HepG2 (cell line): ENCODE data around the gene ITGAE. TPM values are rescaled to one million over a fixed set of nuclear protein-coding genes. Genes with fewer than 3 reads are reported as not detected.

Experiments
- ATAC-seq: fragments of 200-7000 bp; cut with Tn5 transposase; 3 replicates; pipeline ENCODE4 v1.9.1; 2020; ENCODE audit warnings: mild to moderate bottlenecking, moderate library complexity
- BruUV-seq: library from RNA; stranded (reverse); fragments of 400-500 nt; replicated peaks from 2 replicates; lab custom pipeline; 2021; lab: Mats Ljungman, UMichigan
- CTCF ChIA-PET: fragments of 300-600 bp; formaldehyde crosslinking; extraction: SDS; loops from one replicate; lab custom pipeline; 2021; ENCODE audit warnings: low total read pairs, inconsistent platforms, low intra/inter-chr PET ratio; lab: Yijun Ruan, JAX
- POLR2A ChIA-PET: fragments of 350-600 bp; sonication (Branson Sonifier 250); formaldehyde crosslinking; loops from one replicate; lab custom pipeline; 2020; ENCODE audit warnings: antibody characterized with exemption, inconsistent platforms; lab: Yijun Ruan, JAX
- DNase-seq: peaks from one replicate; pipeline ENCODE4 v3.0.0-alpha.2; 2015; ENCODE audit warnings: low spot score
- FAIRE-seq: peaks from 3 replicates; lab custom pipeline; 2011; peaks lifted over from hg19 to GRCh38; lab: Jason Lieb, UNC
- H2AFZ ChIP-seq: one replicate; pipeline ENCODE4 v1.6.1; 2011; ENCODE audit warnings: low read length, inconsistent platforms
- H3K27ac ChIP-seq: fragments of 300-600 bp; 3 replicates; pipeline ENCODE4 v1.8.0; 2011; ENCODE audit warnings: mixed run types, mild to moderate bottlenecking, mixed read lengths, low read length, inconsistent platforms; ENCODE audit not compliant: insufficient read depth; ENCODE audit errors: extremely low read length
- H3K27me3 ChIP-seq, 2 experiments: fragments of 200-600 bp in 1 of 2; 2 replicates in 1 of 2; 3 replicates in 1 of 2; pipeline versions ENCODE4 v1.6.0 to v1.8.0; 2011; ENCODE audit warnings: low read length in 2 of 2, mild to moderate bottlenecking in 2 of 2, moderate library complexity in 2 of 2, inconsistent platforms in 1 of 2; ENCODE audit not compliant: insufficient read depth in 2 of 2, control insufficient read depth in 1 of 2
- H3K36me3 ChIP-seq, 2 experiments: fragments of 200-600 bp in 1 of 2; replicated peaks in 1 of 2; 2 replicates in 1 of 2; 3 replicates in 1 of 2; pipeline versions ENCODE4 v1.5.1 to v1.8.0; 2011; ENCODE audit warnings: low read length in 2 of 2, inconsistent platforms in 1 of 2; ENCODE audit not compliant: insufficient read depth in 2 of 2, control insufficient read depth in 1 of 2
- H3K4me1 ChIP-seq: 2 replicates; pipeline ENCODE4 v1.5.1; 2012; ENCODE audit warnings: low read length, inconsistent platforms; ENCODE audit not compliant: insufficient read depth
- H3K4me2 ChIP-seq: 2 replicates; pipeline ENCODE4 v1.6.0; 2011; ENCODE audit warnings: low read depth, low read length, inconsistent platforms
- H3K4me3 ChIP-seq, 3 experiments: fragments of 200-600 bp in 1 of 3; sonication (generic), shearing (Covaris generic) in 1 of 3; replicated peaks in 1 of 3; 2 replicates each; pipeline ENCODE4 v1.5.1; 2011 to 2016; ENCODE audit warnings: low read length in 3 of 3, inconsistent platforms in 2 of 3, low read depth in 2 of 3, mild to moderate bottlenecking in 2 of 3, control low read depth in 1 of 3, mixed read lengths in 1 of 3; ENCODE audit not compliant: insufficient read depth in 1 of 3
- H3K79me2 ChIP-seq: one replicate; pipeline ENCODE4 v1.6.1; 2011; ENCODE audit warnings: low read length, inconsistent platforms; ENCODE audit not compliant: insufficient read depth
- H3K9ac ChIP-seq: 2 replicates; pipeline ENCODE4 v1.6.0; 2011; ENCODE audit warnings: mild to moderate bottlenecking, low read depth, low read length, inconsistent platforms; ENCODE audit not compliant: insufficient read depth
- H3K9me3 ChIP-seq: 2 replicates; pipeline ENCODE4 v1.5.1; 2012; ENCODE audit warnings: mild to moderate bottlenecking, low read length
- H4K20me1 ChIP-seq: 2 replicates; pipeline ENCODE4 v1.6.0; 2011; ENCODE audit warnings: inconsistent platforms, mild to moderate bottlenecking, low read length, moderate library complexity; ENCODE audit not compliant: insufficient read depth
- ARID5B ChIP-seq: IDR thresholded peaks from 2 replicates; pipeline ENCODE4 v1.4.0; 2020; ENCODE audit warnings: mild to moderate bottlenecking, missing genetic modification reagents
- BATF2 ChIP-seq: sonication (generic); formaldehyde crosslinking; IDR thresholded peaks from 2 replicates; pipeline ENCODE4 v1.8.0; 2022; ENCODE audit warnings: mild to moderate bottlenecking, missing genetic modification reagents, moderate library complexity
- E2F2 ChIP-seq: sonication (generic); formaldehyde crosslinking; IDR thresholded peaks from 2 replicates; pipeline ENCODE4 v1.4.0; 2020; ENCODE audit warnings: missing genetic modification reagents, borderline replicate concordance
- HNRNPH1 ChIP-seq: fragments of 200-400 bp; formaldehyde crosslinking; optimal IDR thresholded peaks from 2 replicates; pipeline ENCODE3; 2017; ENCODE audit warnings: mild to moderate bottlenecking, low read depth, low read length
- MAFF ChIP-seq: IDR thresholded peaks from 2 replicates; pipeline ENCODE4 v1.6.1; 2011; ENCODE audit warnings: low read depth, low read length, improper control_type of control experiment
- NFE2L2 ChIP-seq: fragments of 150-350 bp; IDR thresholded peaks from 2 replicates; pipeline ENCODE4 v1.6.1; 2014; ENCODE audit warnings: low read length
- PAXIP1 ChIP-seq: sonication (generic); formaldehyde crosslinking; conservative IDR thresholded peaks from 2 replicates; pipeline ENCODE4 v1.4.0; 2020; ENCODE audit warnings: mild to moderate bottlenecking, missing genetic modification reagents, moderate library complexity
- RXRA ChIP-seq: sonication (generic); formaldehyde crosslinking; IDR thresholded peaks from 2 replicates; pipeline ENCODE4 v1.5.1; 2020; ENCODE audit warnings: missing genetic modification reagents
- RXRB ChIP-seq: IDR thresholded peaks from 2 replicates; pipeline ENCODE4 v1.6.1; 2016; ENCODE audit warnings: borderline replicate concordance, missing genetic modification reagents, missing compliant biosample characterization
- SALL1 ChIP-seq: sonication (generic); formaldehyde crosslinking; IDR thresholded peaks from 2 replicates; pipeline ENCODE4 v1.8.0; 2022; ENCODE audit warnings: mild to moderate bottlenecking, missing genetic modification reagents
- ZBTB42 ChIP-seq: sonication (generic); formaldehyde crosslinking; IDR thresholded peaks from 2 replicates; pipeline ENCODE4 v1.5.0; 2020; ENCODE audit warnings: mild to moderate bottlenecking, missing genetic modification reagents
- ZFX ChIP-seq: sonication (generic); formaldehyde crosslinking; IDR thresholded peaks from 2 replicates; pipeline ENCODE4 v1.4.0; 2020; ENCODE audit warnings: mild to moderate bottlenecking, low read depth, missing genetic modification reagents, moderate library complexity
- ZNF30 ChIP-seq: sonication (generic); formaldehyde crosslinking; IDR thresholded peaks from 2 replicates; pipeline ENCODE4 v1.5.0; 2020; ENCODE audit warnings: mild to moderate bottlenecking, missing genetic modification reagents
- ZNF343 ChIP-seq: sonication (generic); formaldehyde crosslinking; IDR thresholded peaks from 2 replicates; pipeline ENCODE4 v1.4.0; 2020; ENCODE audit warnings: mild to moderate bottlenecking, missing genetic modification reagents
- WGBS: methylation state at CpG from one replicate; pipeline ENCODE4 v1.1.6; 2017; ENCODE audit warnings: low lambda C conversion rate; 5-methylcytosine and 5-hydroxymethylcytosine counted together
- in situ Hi-C: cut with HindIII; loops from 2 replicates; pipeline ENCODE4 v1.10.0; 2017; ENCODE audit warnings: low pct_unique_long_range_greater_than_20kb; ENCODE audit not compliant: extremely low pct_ligation_motif_present
- intact Hi-C: fragments of 100-400 bp; cut with micrococcal nuclease; formaldehyde crosslinking; loops from one replicate; pipeline ENCODE4 v1.10.0; 2022; ENCODE audit not compliant: unreplicated experiment
- polyA plus RNA-seq, 8 experiments: library from polyadenylated mRNA; depleted of rRNA in 3 of 8; stranded (reverse) in 7 of 8; unstranded in 1 of 8; fragments of >200 nt; fragmentation: Illumina TruSeq in 4 of 8; extraction: Trizol in 4 of 8; gene quantifications; 2 replicates each; pipeline versions ENCODE4 v1.2.1 to v1.2.3, GENCODE V29; 2011 to 2016; ENCODE audit warnings: low read depth in 4 of 8, missing spikeins in 1 of 8, mixed read lengths in 1 of 8; ENCODE audit not compliant: insufficient read depth in 1 of 8
- total RNA-seq, 5 experiments: library from RNA; depleted of rRNA; stranded (reverse); fragments of >200 nt; fragmentation: Illumina TruSeq; extraction: Trizol; gene quantifications; 2 replicates each; pipeline ENCODE4 v1.2.3, GENCODE V29; 2016; ENCODE audit warnings: low read depth in 1 of 5

Gene ITGAE
- total and polyA plus RNA-seq, 2 of the 13 experiments (the other 11 are each of a cell fraction or from before 2014, with no cell fraction given): 42.3 to 49.0 TPM

- no peak overlapping the region for H3K27ac ChIP-seq
- CTCF ChIA-PET: no interaction called here
- no TSS peak for BruUV-seq
- TF ChIP-seq ZNF30 (CRISPR knock-in tag) (no peak), SALL1 (CRISPR knock-in tag) (peak; percentile 49; the same call in 1 of the 2 replicates), ARID5B (CRISPR knock-in tag) (0 out of 2 replicates have a peak, but pooled peaks have one; percentile 15), HNRNPH1 (no peak), RXRA (CRISPR knock-in tag) (peak; percentile 79), E2F2 (no peak), ZBTB42 (CRISPR knock-in tag) (no peak), PAXIP1 (0 out of 2 replicates have a peak, but pooled peaks have one; percentile 20), BATF2 (CRISPR knock-in tag) (no peak), NFE2L2 (no peak), ZFX (CRISPR knock-in tag) (peak; percentile 45; the same call in 1 of the 2 replicates), ZNF343 (CRISPR knock-in tag) (no peak), RXRB (CRISPR knock-in tag) (peak; percentile 62; the same call in 1 of the 2 replicates), MAFF (no peak)
These were observed 53.2 kb downstream of the ITGAE start for GRCh38 chr17:3747805-3748204.

More at GRCh38 chr17:3747805-3748204, 53.2 kb downstream of the ITGAE start:
- H2AFZ ChIP-seq: no peak overlapping the region
- peak; percentile 81 for ATAC-seq
- POLR2A ChIA-PET: interaction anchor here (0.6 to 1.6 kb wide), 2 partner anchors 9 to 55 kb away, joined by 3 to 4 read pairs; no protein-coding TSS in a partner anchor
- H3K27me3 ChIP-seq: no peaks in the 10 kb centered on the region; a peak in 2 of 5 replicates
- peaks cover 20% of the 10 kb centered on the region for H3K4me1 ChIP-seq
- peak; percentile 61 for DNase-seq
- FAIRE-seq: no peak
- H3K79me2 ChIP-seq: no peaks in the 10 kb centered on the region
- WGBS: 8% methylated on average over 9 of the region's 9 CpGs
- no peaks in the 10 kb centered on the region for H3K36me3 ChIP-seq
- H3K9ac ChIP-seq: no peak overlapping the region
- no peaks in the 10 kb centered on the region for H4K20me1 ChIP-seq
- peak overlapping the region in 1 of 3 experiments; percentile 50; a peak in 1 of 6 replicates for H3K4me3 ChIP-seq
- H3K4me2 ChIP-seq: peak overlapping the region; percentile 55
- in situ Hi-C loops (no loop called here), intact Hi-C loops (no loop called here)
- H3K9me3 ChIP-seq: no peaks in the 10 kb centered on the region
